Frontal cortex (tissue), 4 donors: ENCODE data around the gene EPHA3. TPM values are rescaled to one million over a fixed set of nuclear protein-coding genes. Genes with fewer than 3 reads are reported as not detected.

Experiments
- DNase-seq, 2 donors: peaks; one replicate each; pipeline ENCODE4 v3.0.0; 2012; ENCODE audit warnings: low spot score in 2 of 2
- FAIRE-seq: peaks from 2 replicates; lab custom pipeline; 2012; peaks lifted over from hg19 to GRCh38; lab: Jason Lieb, UNC
- total RNA-seq: library from RNA; depleted of rRNA; stranded (reverse); fragments of >200 nt; gene quantifications from one replicate; pipeline ENCODE4 v1.2.3, GENCODE V29; 2014
- donor health status: control.
- donor health status: control.
- donor health status: control.

The EPHA3 gene
- total RNA-seq, 1 donor from 2014 or later: 136 TPM

DNA sequence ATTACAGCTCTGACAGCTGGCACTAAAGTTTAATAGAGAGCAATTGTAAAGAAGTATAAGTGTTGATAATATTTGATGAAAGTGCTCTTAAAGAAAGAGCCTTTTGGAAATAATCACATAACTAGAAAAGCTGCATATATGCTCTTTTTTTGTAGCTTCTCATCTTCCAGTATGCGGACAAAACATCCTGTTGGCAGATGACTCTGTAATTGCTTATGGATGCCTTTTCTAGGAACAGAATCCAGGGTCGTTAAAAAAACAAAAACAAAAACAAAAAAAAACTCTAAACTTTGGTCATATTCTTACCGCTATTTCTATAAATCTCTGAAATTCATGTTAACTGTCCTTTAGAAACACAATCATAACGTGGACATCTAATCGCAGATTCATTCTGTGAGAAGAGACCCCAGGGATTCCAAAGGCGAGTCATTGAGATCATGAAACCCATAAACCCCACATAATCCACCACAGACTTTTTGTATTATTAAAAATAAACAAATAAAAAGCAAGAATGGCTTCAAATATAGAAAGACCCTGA is 109.8 kb downstream of the EPHA3 start:
- DNase-seq: no peak
- FAIRE-seq: no peak

DNA sequence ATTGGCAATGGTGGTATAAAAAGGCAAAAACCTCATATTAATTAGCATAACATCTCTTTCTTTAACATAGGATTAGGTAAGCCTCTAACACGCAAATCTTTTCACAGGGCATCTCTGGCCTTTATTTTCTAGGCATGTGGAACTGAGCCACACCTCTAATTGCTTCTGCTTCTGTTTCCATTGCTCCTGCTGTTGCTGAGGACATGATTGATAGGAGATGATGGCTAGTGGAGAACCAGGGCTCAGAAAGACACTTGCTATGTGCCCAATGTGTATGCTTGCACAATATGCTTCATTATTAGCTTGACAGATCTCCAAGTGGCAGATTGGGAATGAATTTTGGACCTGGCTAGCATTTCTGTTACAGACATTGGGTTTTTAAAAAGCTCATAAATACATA is 114.5 kb downstream of the EPHA3 start:
- DNase-seq: no peak
- FAIRE-seq: no peak

DNA sequence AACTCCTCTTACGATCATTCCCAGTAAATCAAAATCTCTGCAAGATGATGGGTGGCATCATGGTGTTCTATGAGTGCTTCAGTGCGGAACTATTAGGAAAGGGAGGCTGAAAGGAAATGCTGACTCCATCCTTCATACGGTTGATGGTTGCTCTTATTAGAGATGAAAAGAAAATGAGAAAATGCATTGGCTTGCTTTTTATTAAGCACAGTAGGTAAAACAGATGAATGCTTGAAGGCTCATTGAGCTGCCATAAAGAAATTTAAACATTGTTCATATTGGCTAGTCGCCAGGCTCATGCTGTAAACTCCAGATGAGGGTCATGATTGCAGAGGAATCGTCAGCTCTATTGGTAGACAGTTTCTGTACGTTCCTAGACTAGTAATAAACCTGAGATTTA is 115.8 kb downstream of the EPHA3 start:
- FAIRE-seq: no peak
- DNase-seq: no peak

DNA sequence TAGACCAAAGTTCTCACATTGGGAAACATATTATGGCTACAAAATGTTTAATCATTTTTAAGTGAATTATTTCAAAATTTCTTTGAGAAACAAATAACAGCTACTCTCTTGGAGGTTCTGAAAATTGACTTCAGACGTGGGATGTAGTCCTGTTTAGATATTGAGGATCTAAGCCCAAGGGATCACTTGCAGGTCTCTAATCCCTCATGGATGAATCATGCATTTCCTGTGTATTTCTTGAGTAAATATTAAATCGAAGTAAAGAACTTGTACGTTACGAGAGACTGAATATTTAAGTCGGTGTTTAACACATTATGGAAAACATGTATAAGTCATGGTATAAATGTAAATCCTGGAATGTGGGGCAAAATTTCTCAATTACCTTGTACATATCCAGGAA is 119.8 kb downstream of the EPHA3 start:
- DNase-seq (no peak), FAIRE-seq (no peak)

DNA sequence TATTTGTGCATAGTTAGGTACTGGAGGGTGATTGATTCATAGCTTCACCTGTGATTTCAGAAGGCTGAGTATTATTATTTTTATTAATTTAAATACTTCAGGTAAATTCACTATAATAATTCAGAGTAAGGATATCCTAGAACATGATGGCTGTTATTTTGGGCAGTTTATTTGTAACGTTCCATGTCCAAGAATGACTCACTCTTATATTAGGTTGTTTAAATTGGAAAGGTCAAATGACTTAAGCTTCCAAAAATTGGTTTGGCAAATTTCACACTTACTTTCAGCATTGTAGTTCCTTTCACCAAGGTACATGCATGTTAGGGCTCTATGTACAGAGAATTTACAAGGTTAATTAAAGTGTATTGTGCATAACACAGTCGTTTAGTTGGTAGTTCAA is 120.2 kb downstream of the EPHA3 start:
- FAIRE-seq: no peak

DNA sequence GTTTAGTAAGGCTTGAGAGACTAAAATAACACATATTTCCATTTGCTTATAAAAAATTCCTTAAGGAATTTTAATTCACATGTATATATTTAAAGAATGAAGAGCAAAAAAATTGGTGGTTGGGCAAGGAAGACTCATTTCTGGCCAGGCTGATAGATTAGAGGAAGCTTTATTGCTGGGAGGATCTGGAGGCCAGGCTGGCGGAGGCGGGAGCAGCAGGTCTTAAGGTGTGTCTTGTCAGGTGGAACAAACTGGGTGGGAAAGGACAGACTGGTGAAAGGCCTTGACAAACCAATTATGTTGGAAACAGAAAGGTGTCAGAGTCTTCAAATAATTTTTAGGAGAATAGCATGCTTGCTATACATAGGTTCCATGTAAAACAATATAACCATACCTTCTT is 124.7 kb downstream of the EPHA3 start:
- no peak for FAIRE-seq

More for the DNA sequence above, 120.2 kb downstream of the EPHA3 start:
- no peak for DNase-seq

DNA sequence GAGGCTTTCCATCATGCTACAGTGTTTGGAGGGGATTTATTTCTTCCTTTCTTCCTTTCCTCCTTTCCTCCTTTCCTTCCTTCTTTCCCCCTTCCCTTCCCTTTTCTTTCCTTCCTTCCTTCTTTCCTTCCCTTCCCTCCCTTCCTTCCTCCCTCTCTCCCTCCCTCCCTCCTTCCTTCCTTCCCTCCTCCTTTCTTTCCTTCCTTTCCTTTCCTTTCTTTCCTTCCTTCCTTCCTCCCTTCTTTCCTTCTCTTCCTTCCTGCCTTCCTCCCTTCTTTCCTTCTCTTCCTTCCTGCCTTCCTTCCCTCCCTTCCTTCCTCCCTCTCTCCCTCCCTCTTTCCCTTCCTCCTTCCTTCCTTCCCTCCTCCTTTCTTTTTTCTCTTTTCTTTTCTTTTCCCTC is 127.2 kb downstream of the EPHA3 start:
- FAIRE-seq (no peak), DNase-seq (no peak)

More for the DNA sequence above, 124.7 kb downstream of the EPHA3 start:
- DNase-seq: no peak

DNA sequence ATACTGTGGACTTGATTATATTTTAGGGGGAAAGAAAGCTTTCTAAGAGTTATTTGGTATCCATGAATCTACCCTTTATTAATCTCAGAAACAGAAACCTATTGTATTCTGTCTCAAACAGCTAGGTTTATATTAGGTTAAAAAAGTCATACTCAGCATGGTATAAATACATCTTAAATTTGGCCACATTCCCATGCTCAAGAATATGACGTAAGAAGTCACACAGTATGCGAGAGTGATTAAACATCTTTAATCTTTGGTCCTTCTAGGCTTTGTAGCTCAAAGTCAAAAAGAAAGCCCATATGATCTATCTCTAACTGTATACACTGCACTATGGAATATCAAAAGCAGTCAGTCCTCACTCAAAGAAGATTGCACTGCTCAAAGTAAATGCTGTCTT is 131.4 kb downstream of the EPHA3 start:
- FAIRE-seq: no peak

DNA sequence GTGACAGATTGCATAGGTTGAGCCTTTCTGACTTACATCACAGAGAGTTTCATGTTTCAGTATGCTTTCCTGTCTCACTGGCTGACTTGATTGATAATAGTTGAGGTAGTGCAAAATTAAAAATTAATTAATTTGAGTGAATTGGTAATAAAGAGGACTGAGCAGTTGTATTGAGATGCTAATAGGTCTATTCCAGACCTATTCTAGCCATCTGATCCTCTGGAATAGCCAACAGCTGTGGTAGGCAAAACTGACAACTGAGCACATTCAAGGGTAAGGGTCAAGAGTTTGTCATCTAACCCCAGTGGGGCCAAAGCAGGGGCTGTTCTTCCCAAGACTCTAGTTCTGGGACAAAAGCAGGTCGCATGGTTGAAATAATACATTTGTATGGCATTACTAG is 132.4 kb downstream of the EPHA3 start:
- FAIRE-seq (no peak), DNase-seq (no peak)

More for the DNA sequence above, 131.4 kb downstream of the EPHA3 start:
- DNase-seq: no peak

DNA sequence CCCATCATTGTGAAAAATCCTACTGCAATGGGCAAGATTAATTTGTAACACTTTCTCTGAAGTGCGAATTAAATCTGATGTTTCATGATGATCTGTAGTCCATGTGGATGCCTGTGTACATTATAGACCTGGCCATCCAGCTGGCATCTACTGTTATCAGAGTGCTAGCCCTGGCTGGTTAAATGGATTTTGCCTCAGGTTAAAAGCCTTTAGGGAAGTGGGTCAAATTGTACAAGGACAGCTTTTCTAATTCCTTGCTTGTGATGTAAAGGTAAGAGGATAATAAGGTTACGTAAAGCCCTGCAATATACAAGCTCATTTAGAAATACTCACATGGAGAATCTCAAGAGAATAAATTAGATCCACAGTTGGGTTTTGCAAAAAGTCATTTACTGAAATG is 138.2 kb downstream of the EPHA3 start:
- FAIRE-seq: no peak
- DNase-seq: no peak

DNA sequence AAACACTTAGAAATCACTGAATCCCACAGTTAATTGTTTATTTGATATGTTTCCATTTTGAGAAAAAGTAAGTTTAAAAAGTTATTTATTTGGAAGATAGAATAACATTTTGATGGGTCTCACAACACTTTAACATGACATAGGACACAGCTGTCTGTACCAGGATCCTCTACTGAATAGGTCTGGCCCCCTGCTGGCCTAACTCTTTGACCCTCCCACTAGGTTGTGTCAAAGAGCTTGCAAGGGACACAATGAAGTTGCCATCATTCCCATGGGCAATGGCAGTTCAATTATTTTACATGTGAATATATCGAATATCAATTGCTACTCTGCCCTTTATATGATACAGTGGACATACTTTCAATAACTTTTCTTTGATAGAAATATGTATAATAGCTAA is 138.9 kb downstream of the EPHA3 start:
- DNase-seq (no peak), FAIRE-seq (no peak)

DNA sequence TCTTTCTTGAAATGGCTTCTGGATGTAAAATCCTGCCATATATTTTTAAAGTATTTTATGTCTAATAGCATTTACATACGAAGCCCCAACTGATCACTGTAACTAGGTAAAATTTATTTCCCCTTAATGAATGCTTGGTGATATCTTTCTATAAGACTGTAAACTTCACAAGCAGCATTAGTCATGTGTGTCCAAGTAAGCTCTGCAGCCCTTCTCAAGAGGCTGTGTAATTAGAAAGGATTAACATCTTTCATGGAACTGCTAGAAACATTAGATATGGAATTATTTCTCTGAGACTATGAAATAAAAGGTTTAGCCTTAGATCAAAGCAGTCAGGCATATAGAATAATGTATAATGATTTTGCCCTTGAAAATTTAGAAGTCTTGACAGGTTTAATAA is 143.3 kb downstream of the EPHA3 start:
- DNase-seq: no peak
- FAIRE-seq: no peak

DNA sequence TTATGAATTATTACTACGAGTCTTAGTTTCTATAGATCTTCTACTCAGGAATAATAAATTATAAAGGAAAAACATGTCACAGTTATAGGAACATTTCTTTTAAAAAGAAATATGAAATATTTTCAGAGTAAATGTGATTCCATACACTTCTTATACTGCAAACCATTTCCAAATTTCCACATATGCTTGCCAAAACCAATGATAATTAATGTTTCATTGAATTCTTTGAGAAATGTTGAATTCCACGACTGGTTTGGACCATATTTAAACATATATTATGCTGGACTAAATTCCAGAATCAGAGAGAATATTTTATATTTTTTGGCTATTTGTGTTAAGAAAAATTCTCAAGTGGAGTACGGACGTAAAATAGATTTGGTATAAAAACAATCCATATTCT is 144.6 kb downstream of the EPHA3 start:
- FAIRE-seq (no peak), DNase-seq (no peak)

DNA sequence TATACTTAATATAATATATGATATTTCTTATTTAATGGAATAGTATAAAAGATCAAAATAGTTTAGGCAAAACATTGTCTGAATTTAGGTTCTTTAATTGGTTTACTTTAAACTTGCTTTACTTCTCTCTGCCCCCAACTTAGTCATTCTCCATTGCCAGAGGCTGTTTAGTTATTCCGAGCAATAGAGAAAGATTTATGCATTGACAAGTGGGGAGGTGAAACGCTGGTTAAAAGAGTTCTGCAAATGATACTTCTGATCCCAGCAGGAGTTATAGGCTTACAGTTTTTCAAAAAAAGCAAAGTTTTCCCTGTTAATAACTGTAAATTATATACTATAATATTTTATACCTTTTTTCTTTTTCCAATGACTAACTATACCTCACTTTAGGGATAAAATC is 145.4 kb downstream of the EPHA3 start:
- FAIRE-seq (no peak), DNase-seq (no peak)

DNA sequence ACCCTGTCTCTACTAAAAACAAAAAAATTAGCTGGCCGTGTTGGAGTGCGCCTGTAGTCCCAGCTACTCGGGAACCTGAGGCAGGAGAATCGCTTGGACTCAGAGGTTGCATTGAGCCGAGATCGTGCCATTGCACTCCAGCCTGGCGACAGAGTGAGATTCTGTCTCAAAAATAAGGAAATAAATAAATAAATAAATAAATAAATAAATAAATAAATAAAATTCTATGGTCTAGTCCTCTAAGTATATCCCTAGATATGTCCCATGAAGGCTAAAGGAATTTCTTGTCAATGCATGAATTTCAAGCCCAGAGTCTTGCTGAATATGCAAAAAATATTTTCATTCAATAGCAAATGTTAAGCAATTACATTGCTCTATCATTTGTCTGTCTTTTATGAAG is 149.0 kb downstream of the EPHA3 start:
- FAIRE-seq (no peak), DNase-seq (no peak)

DNA sequence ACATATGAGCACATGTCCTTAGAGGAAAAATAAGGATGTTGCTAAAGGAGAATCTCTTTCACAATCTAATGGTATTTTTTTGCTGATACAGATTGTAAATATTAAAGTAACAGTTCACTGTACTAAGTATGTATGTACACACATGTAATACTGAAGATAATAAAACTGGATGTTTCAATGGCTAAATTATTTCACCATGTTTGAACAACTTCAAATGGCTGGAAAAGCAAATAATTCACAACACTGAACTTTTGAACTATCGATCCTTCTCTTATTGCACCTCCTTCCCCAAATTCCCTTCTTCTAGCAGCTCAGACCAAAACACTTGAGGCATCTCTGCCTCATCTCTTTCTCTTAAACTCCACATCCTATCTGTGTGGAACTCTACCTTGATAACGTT is 149.5 kb downstream of the EPHA3 start:
- no peak for FAIRE-seq

DNA sequence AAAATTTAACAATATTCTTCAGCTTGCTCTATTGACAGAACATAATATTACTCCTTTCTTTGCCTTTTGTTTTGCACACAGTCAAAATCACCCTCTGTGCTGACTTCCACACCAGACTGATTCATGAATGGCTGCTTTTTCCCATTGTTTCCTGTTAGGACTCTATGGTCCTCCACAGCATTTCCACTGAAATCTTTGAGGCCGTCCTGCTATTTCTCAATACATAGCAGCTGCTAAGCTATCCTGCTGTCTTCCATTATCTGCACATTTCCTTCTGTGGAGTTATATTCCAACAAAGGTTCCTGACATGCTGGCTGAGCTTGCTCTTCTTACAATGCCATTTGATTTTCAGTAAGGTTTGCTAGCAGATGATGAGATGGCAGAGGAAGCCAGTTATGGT is 153.3 kb downstream of the EPHA3 start:
- DNase-seq (no peak), FAIRE-seq (no peak)

More for the DNA sequence above, 149.5 kb downstream of the EPHA3 start:
- DNase-seq: no peak

DNA sequence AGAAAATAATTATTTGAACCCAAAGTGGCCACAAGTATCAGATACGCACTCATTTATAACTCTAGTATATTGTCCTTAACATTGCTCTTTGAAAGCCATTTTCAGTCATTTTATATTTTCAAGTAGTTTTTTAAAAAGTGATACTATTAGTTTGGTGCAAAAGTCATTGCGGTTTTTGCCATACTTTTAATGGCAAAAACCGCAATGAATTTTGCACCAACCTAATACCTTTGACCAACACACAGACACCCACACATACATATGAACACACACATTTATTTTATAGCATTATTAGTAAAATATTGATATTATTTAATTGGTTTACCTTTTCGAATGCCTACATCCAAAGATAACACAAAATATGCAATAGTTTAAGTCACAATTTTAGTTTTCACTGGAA is 154.3 kb downstream of the EPHA3 start:
- DNase-seq: no peak
- no peak for FAIRE-seq

DNA sequence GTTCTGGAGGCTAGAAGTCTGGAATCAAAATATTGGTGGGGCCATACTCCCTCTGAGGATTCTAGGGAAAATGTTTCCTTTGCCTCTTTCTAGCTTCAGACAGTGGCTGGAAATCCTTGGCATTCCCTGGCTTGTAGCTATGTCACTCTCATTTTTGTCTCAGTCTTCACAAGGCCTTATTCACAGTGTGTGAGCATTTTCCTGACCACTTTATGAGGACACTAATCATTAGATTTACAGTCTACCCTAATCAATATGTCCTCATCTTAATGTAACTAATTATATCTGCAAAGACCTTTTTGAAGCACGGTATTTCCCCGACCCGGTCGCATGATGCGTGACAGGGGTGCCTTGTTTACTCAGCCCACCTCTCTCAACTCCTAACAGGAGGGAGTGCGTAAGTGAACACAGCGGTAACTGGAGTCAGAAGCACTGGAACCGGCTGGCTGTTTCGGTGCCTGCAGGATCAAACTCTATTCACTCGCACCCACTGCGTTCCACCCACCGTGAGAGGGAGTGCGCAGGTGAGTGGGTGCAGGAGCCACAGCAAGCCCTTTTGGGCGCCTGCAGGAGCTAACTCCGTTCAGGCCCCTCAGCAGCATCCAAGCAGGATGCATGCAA is 155.0 kb downstream of the EPHA3 start:
- no peak for FAIRE-seq
- DNase-seq: no peak

DNA sequence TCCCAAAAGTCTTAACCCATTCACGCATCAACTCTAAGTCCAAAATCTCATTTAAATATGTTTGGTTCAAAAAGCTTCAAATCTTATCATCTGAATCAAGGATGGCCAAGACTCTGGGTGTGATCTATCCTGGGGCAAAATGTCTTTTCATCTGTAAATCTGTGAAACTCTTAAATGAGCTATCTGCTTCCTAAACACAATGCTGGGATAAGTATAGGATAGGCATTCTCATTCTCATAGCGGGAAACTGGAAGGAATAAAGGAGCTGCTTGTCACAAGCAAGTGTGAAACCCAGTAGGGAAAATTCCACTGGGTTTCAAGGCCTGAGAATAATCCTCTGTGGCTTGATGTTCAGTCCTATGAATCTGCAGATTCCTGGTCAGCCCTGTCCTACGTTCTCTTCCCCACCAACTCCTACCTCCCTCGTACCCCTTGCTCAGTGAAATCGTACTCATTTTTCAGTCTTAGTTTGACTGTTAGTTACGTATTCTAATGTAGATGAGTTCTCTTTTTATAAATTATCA is 156.7 kb downstream of the EPHA3 start:
- FAIRE-seq (no peak), DNase-seq (no peak)

DNA sequence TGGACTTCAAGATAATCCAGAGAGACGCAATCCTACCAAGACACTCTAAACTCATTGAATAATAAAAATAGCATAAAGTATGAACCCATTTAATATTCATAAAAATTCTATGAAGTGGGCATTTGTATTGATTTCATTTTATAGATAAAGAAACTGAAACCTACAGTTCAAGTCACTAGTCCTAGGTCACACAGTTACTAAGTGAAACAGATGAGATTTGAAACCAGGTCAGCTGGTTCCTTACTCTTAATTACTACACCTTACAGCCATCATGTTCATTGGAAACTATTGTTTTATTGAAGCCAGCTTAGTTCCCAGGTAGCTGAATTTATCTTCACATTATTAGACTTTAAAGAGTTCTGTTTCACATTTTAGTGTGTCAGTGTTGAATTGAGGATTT is 158.7 kb downstream of the EPHA3 start:
- no peak for DNase-seq
- FAIRE-seq: no peak

DNA sequence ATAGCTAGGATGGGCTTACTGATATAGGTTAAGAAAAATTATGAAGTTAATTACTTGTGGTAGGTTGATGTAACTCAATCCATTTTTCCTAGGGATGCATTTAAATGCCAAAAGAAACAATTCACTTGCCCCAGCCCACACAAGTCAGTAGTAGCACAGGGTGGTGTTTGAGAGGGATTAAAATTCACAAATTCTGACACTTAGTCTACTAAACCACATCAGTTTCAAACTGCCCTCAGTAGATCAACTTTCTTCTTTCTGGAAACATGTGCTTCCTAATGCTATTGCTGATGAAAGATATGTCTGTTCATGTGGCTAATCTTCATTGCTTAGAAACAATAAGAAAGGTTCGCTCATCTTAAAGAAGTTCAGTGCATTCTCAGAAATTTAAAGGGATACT is 160.6 kb downstream of the EPHA3 start:
- DNase-seq (no peak), FAIRE-seq (no peak)
